A549 (cell line): ENCODE results near the gene GJD2.

Experiments
- CHD2 ChIP-seq: fragments of 150-350 bp; IDR thresholded peaks from 2 replicates; pipeline ENCODE4 v1.6.1; 2014; ENCODE audit warnings: low read length; ENCODE audit not compliant: partially characterized antibody
- NFE2L2 ChIP-seq: fragments of 150-350 bp; conservative IDR thresholded peaks from 2 replicates; pipeline ENCODE4 v1.6.1; 2014; ENCODE audit warnings: low read length

DNA sequence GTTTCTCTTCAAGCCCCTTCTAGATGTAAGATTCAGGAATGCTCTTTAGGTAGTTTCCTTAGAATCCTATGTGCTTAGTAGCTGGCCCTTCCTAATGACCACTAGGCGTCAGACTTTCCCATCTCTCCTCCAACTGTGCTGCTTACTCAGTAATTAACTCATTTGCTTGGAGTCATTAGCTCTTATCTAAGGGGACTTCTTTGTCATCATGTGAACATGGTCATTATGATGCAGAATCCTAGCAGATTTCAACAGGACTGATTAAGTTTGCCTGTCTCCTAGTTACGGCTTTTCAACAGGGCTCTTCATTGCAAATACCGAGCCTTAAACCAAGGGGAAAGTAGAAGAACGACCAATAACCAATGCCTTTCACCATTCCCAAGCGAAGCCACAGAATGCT, 46.4 kb downstream of the GJD2 start:
- TF ChIP-seq NFE2L2 = no peak
- TF ChIP-seq CHD2 = no peak
